Endothelial cell (in vitro differentiated cells): ENCODE results near the gene KRTAP27-1. TPM values are rescaled to one million over a fixed set of nuclear protein-coding genes. Genes with fewer than 3 reads are reported as not detected.

Source experiments
- DNase-seq: peaks from one replicate; pipeline ENCODE4 v3.0.0; 2021; ENCODE audit warnings: low spot score
- H3K27ac Mint-ChIP-seq: one replicate; pipeline ENCODE4 v1.8.0; 2021; ENCODE audit warnings: mixed read lengths, inconsistent platforms; ENCODE audit not compliant: unreplicated experiment
- H3K27me3 Mint-ChIP-seq: one replicate; pipeline ENCODE4 v1.8.0; 2021; ENCODE audit warnings: mild to moderate bottlenecking, moderate library complexity, mixed read lengths, inconsistent platforms; ENCODE audit not compliant: unreplicated experiment
- H3K36me3 Mint-ChIP-seq: one replicate; pipeline ENCODE4 v1.8.0; 2021; ENCODE audit warnings: mild to moderate bottlenecking, low read depth, mixed read lengths, inconsistent platforms; ENCODE audit not compliant: unreplicated experiment
- H3K4me1 Mint-ChIP-seq: one replicate; pipeline ENCODE4 v1.8.0; 2021; ENCODE audit warnings: mild to moderate bottlenecking, mixed read lengths, inconsistent platforms; ENCODE audit not compliant: unreplicated experiment
- H3K4me3 Mint-ChIP-seq: one replicate; pipeline ENCODE4 v1.8.0; 2021; ENCODE audit warnings: mild to moderate bottlenecking, mixed read lengths, inconsistent platforms; ENCODE audit not compliant: unreplicated experiment
- H3K9me3 Mint-ChIP-seq: one replicate; pipeline ENCODE4 v1.8.0; 2021; ENCODE audit warnings: mixed read lengths, inconsistent platforms; ENCODE audit not compliant: unreplicated experiment
- CTCF ChIP-seq: fragments of 200-600 bp; sonication (generic); IDR thresholded peaks from one replicate; pipeline ENCODE4 v1.5.0; 2021; ENCODE audit warnings: antibody characterized with exemption; ENCODE audit not compliant: unreplicated experiment
- total RNA-seq: library from RNA; stranded (reverse); fragmentation: NEBNext Ultra II Directional; extraction: Animal tissue kit (Norgen Biotek cat#: 25700); gene quantifications from one replicate; pipeline ENCODE4 v1.2.1, GENCODE V29; 2021; ENCODE audit not compliant: unreplicated experiment

Gene KRTAP27-1
- total RNA-seq, 1 donor from 2014 or later: not detected

GRCh38 chr21:30351534-30351933 is 14.0 kb upstream of the KRTAP27-1 start:
- Mint-ChIP-seq H3K4me3 (no peak overlapping the region), H3K27ac (no peak overlapping the region), H3K36me3 (no peaks in the 10 kb centered on the region), H3K4me1 (no peaks in the 10 kb centered on the region), H3K9me3 (no peaks in the 10 kb centered on the region), H3K27me3 (peaks cover 2% of the 10 kb centered on the region)
- TF ChIP-seq CTCF: no peak
- no peak for DNase-seq

GRCh38 chr21:30349572-30349971 is 12.1 kb upstream of the KRTAP27-1 start:
- Mint-ChIP-seq H3K36me3 (no peaks in the 10 kb centered on the region), H3K27ac (no peak overlapping the region), H3K9me3 (no peaks in the 10 kb centered on the region), H3K27me3 (peaks cover 2% of the 10 kb centered on the region), H3K4me1 (no peaks in the 10 kb centered on the region), H3K4me3 (no peak overlapping the region)
- no peak for DNase-seq
- no peak for TF ChIP-seq CTCF

DNA sequence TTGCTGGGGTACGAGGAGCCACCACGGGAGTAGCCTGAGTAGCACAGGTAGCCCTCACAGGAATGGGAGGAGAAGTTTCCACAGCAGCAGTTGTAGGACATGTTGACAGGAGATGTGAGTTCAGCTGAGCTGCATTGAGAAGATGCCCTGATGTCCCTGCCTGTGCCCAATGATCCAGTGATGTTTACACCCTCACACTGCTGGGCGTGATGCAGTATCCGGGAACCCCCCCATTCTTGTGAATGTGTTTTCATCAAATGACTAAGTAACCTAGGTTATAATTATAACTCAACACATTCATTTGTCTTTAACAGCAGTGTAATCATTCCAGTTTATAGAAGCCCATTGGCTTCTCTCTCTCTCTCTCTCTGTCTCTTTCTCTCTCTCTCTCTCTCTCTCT is 11.0 kb upstream of the KRTAP27-1 start, which contains the start of gene KRTAP23-1:
Gene KRTAP23-1 (minus strand): TSS at position 101 of the 400 bp plus-strand sequence. CDS start 0 bp downstream, at position 101.
- no peak for TF ChIP-seq CTCF
- Mint-ChIP-seq H3K4me3 (no peak within 1 kb of the TSS), H3K9me3 (no peaks in the 10 kb centered on the region), H3K27ac (no peak within 1 kb of the TSS), H3K36me3 (no peaks in the 10 kb centered on the region), H3K27me3 (peaks cover 2% of the 10 kb centered on the region), H3K4me1 (no peaks in the 10 kb centered on the region)
- DNase-seq: no peak

DNA sequence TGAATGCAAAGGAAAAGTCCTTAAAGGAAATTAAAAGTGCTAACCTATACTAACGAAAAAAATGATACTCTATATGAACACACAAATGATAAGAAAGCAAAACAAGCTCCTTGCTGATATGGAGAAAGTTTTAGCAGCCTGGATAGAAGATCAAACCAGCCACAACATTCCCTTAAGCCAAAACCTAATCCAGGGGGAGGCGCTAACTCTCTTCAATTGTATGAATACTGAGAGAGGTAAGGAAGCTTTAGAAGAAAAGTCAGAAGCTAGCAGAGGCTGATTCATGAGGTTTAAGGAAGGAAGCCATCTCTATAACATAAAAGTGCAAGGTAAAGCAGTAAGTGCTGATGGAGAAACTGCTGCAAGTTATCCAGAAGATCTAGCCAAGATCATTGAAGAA is 7.5 kb upstream of the KRTAP27-1 start:
- H3K36me3 Mint-ChIP-seq: no peaks in the 10 kb centered on the region

More for the DNA sequence above, 7.5 kb upstream of the KRTAP27-1 start:
- Mint-ChIP-seq H3K9me3 (no peaks in the 10 kb centered on the region), H3K27ac (no peak overlapping the region), H3K4me1 (no peaks in the 10 kb centered on the region), H3K27me3 (peaks cover 2% of the 10 kb centered on the region), H3K4me3 (no peak overlapping the region)
- no peak for DNase-seq
- no peak for TF ChIP-seq CTCF
